Thyroid gland (tissue), 4 donors: ENCODE data around the gene SCMH1. TPM values are rescaled to one million over a fixed set of nuclear protein-coding genes. Genes with fewer than 3 reads are reported as not detected.

Experiments
- DNase-seq, 2 donors: peaks; one replicate each; pipeline ENCODE4 v3.0.0-alpha.2; 2019
- H3K27ac ChIP-seq, 3 donors: fragments of 200-600 bp; sonication (generic); 1 replicate in 2 of 3; 2 replicates in 1 of 3; pipeline ENCODE4 v1.5.1; 2016 to 2019; ENCODE audit warnings: mild to moderate bottlenecking in 1 of 3, moderate library complexity in 1 of 3
- H3K27me3 ChIP-seq: fragments of 200-600 bp; sonication (generic); one replicate; pipeline ENCODE4 v1.5.1; 2019
- H3K36me3 ChIP-seq, 2 donors: fragments of 200-600 bp; sonication (generic); one replicate each; pipeline ENCODE4 v1.5.1; 2016 to 2019
- H3K4me1 ChIP-seq, 2 donors: fragments of 200-600 bp; sonication (generic); one replicate each; pipeline ENCODE4 v1.5.1; 2017 to 2019
- H3K4me3 ChIP-seq, 3 donors: fragments of 200-600 bp; sonication (generic); replicated peaks in 1 of 3; 1 replicate in 2 of 3; 2 replicates in 1 of 3; pipeline ENCODE4 v1.5.1; 2016; ENCODE audit warnings: mild to moderate bottlenecking in 1 of 3
- H3K9me3 ChIP-seq: fragments of 200-600 bp; sonication (generic); one replicate; pipeline ENCODE4 v1.5.1; 2017
- CTCF ChIP-seq, 6 experiments: fragments of 200-600 bp in 3 of 6; fragments of 450-650 bp in 3 of 6; sonication (generic) in 3 of 6; IDR thresholded peaks; one replicate each; pipeline ENCODE4 v1.5.1; 2016 to 2019; ENCODE audit warnings: antibody characterized with exemption in 6 of 6, mild to moderate bottlenecking in 2 of 6, inconsistent platforms in 1 of 6, moderate library complexity in 1 of 6
- POLR2A ChIP-seq, 2 donors: fragments of 450-650 bp; IDR thresholded peaks; one replicate each; pipeline ENCODE4 v1.6.1; 2017; ENCODE audit warnings: antibody characterized with exemption in 2 of 2, mild to moderate bottlenecking in 2 of 2, moderate library complexity in 1 of 2
- WGBS, 2 donors: methylation state at CpG; one replicate each; pipeline ENCODE4 v1.1.5; 2017; 5-methylcytosine and 5-hydroxymethylcytosine counted together
- intact Hi-C: fragments of 100-400 bp; cut with DNase I; formaldehyde crosslinking; loops from one replicate; pipeline ENCODE4 v1.15.1; 2023
- total RNA-seq, 4 donors: library from RNA; depleted of rRNA; stranded (reverse); fragments of >200 nt; gene quantifications; one replicate each; pipeline ENCODE4 v1.2.3, GENCODE V29; 2016

Gene SCMH1
- total RNA-seq, 4 donors from 2014 or later = 30.6 to 93.0 (median 47.5) TPM

GRCh38 chr1:41167667-41168066, 74.4 kb downstream of the SCMH1 start:
- intact Hi-C loops = no loop called here
- DNase-seq = no peak
- WGBS, 2 donors = 98 to 99% methylated on average over 3 of the region's 3 CpGs

DNA sequence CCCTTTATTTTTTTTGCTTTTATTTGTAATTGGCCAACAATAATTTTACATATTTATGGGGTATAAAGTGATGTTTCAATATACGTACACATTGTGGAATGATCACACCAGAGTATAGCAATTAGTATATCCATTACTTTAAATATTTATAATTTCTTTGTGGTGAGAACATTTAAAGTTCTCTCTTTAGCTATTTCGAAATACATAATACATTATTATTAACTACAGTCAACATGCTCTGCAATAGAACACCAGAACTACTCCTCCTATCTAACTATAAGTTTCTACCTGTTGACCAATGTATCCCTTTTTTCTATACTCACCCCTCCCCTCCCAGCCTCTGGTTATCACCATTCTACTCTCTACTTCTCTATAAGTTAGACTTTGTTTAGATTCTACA, 77.4 kb downstream of the SCMH1 start:
- Histone ChIP-seq H3K27ac (no peak overlapping the region), H3K4me1 (no peaks in the 10 kb centered on the region), H3K36me3 (no peaks in the 10 kb centered on the region), H3K9me3 (no peaks in the 10 kb centered on the region), H3K4me3 (no peak overlapping the region), H3K27me3 (no peaks in the 10 kb centered on the region)
- WGBS, 2 donors = 96 to 98% methylated on average over 2 of the region's 2 CpGs
- DNase-seq = no peak
- TF ChIP-seq CTCF (IDR thresholded peaks at IDR 0.05) (no peak), POLR2A (IDR thresholded peaks at IDR 0.05) (no peak)
- intact Hi-C loops = no loop called here

More at GRCh38 chr1:41167667-41168066, 74.4 kb downstream of the SCMH1 start:
- Histone ChIP-seq H3K9me3 (no peaks in the 10 kb centered on the region), H3K36me3 (no peaks in the 10 kb centered on the region), H3K4me3 (no peak overlapping the region), H3K4me1 (no peaks in the 10 kb centered on the region), H3K27ac (no peak overlapping the region), H3K27me3 (no peaks in the 10 kb centered on the region)
- TF ChIP-seq CTCF (IDR thresholded peaks at IDR 0.05) (no peak), POLR2A (IDR thresholded peaks at IDR 0.05) (no peak)

- no peak for DNase-seq
- no peak overlapping the region for H3K27ac ChIP-seq
- no peaks in the 10 kb centered on the region for H3K27me3 ChIP-seq
- intact Hi-C loops = no loop called here
- no peaks in the 10 kb centered on the region for H3K36me3 ChIP-seq
- no peaks in the 10 kb centered on the region for H3K4me1 ChIP-seq
- 95 to 100% methylated on average over 2 to 3 of the region's 3 CpGs for WGBS, 2 donors
- H3K4me3 ChIP-seq = no peak overlapping the region
- no peaks in the 10 kb centered on the region for H3K9me3 ChIP-seq
- TF ChIP-seq CTCF (IDR thresholded peaks at IDR 0.05) (no peak), POLR2A (IDR thresholded peaks at IDR 0.05) (no peak)
Measured at GRCh38 chr1:41162441-41162840, 79.7 kb downstream of the SCMH1 start.

- Histone ChIP-seq H3K9me3 (no peaks in the 10 kb centered on the region), H3K27me3 (no peaks in the 10 kb centered on the region), H3K36me3 (no peaks in the 10 kb centered on the region), H3K27ac (no peak overlapping the region), H3K4me1 (no peaks in the 10 kb centered on the region), H3K4me3 (no peak overlapping the region)
- WGBS, 2 donors = 95 to 96% methylated on average over 6 to 9 of the region's 9 CpGs
- TF ChIP-seq CTCF (IDR thresholded peaks at IDR 0.05) = no peak
- TF ChIP-seq POLR2A (IDR thresholded peaks at IDR 0.05) = no peak
- intact Hi-C loops = no loop called here
- DNase-seq = no peak
Measured at GRCh38 chr1:41161846-41162245, 80.3 kb downstream of the SCMH1 start.

DNA sequence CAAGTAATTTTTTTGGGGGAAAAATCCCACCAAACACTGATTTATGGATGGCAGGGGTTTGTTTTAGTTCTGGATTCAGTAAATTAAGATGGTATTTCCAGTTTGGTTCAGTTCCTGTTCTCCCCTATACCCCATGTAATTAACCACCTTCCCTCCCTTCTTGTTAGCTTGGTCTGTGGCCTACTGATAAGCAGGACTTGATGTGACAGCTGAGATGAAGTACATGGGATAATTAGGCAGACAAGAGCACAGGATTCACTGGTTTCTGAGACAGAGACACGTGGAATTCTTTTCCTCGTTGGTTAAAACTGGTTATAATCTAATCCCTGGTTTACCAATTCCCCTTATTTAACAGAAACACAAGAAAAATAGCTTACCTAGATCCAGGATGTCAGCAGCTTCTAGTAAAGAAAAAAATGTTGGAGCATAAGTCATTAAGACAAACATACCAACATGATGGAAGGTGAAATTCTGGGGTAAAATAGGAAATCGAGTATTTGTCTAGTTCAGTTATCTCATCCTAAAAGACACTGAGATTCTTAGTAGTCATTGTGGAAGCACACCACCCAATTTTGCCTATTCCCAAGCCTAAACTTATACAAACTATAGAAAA, 81.5 kb downstream of the SCMH1 start:
- intact Hi-C loops = no loop called here
- Histone ChIP-seq H3K4me3 (no peak overlapping the region), H3K27me3 (no peaks in the 10 kb centered on the region), H3K36me3 (no peaks in the 10 kb centered on the region), H3K9me3 (no peaks in the 10 kb centered on the region), H3K27ac (no peak overlapping the region), H3K4me1 (no peaks in the 10 kb centered on the region)
- TF ChIP-seq CTCF (IDR thresholded peaks at IDR 0.05) (no peak), POLR2A (IDR thresholded peaks at IDR 0.05) (no peak)
- WGBS, 2 donors = 86% methylated on average over 3 of the region's 3 CpGs
- no peak for DNase-seq
